ENCODE measurements around the gene S100A16. TPM values are rescaled to one million over a fixed set of nuclear protein-coding genes. Genes with fewer than 3 reads are reported as not detected.

Gene S100A16
- total and polyA plus RNA-seq, 9 of the 15 experiments (the other 6 are each of a cell fraction or from before 2014, with no cell fraction given), result 1.6 to 6.9 (median 4.3) TPM

GRCh38 chr1:153607381-153607780, 5.6 kb downstream of the S100A16 start:
- Histone ChIP-seq H3K27me3 (ENCODE audit: control insufficient read depth in 2 of 2, insufficient read depth in 2 of 2, low read length in 2 of 2) (no peaks in the 10 kb centered on the region), H2AFZ (ENCODE audit: low read depth, low read length) (no peak overlapping the region), H3K27ac (ENCODE audit: extremely low read depth, low read depth, low read length) (no peak overlapping the region), H3K4me2 (ENCODE audit: insufficient read depth, low read length) (no peak overlapping the region), H3K4me1 (replicated peaks in 1 of 2; ENCODE audit: control insufficient read depth in 2 of 2, insufficient read depth in 2 of 2, low read length in 2 of 2) (peaks cover 30 to 42% of the 10 kb centered on the region in 2 experiments), H3K79me2 (ENCODE audit: control insufficient read depth, insufficient read depth, low read length) (no peaks in the 10 kb centered on the region), H3K9ac (ENCODE audit: insufficient read depth in 1 of 2, low read depth in 2 of 2, low read length in 2 of 2) (peak overlapping the region in 1 of 2 experiments; percentile 79; a peak in 2 of 4 replicates), H3K36me3 (ENCODE audit: control insufficient read depth, insufficient read depth, low read length) (no peaks in the 10 kb centered on the region), H3K9me3 (replicated peaks; ENCODE audit: control insufficient read depth, insufficient read depth, low read depth, low read length) (no peaks in the 10 kb centered on the region), H3K9me1 (ENCODE audit: control insufficient read depth, insufficient read depth, low read length) (peaks cover 6% of the 10 kb centered on the region), H3K4me3 (no peak overlapping the region), H4K20me1 (replicated peaks; ENCODE audit: control insufficient read depth, insufficient read depth, low read length) (no peaks in the 10 kb centered on the region)
- no TSS peak for BruUV-seq (replicated peaks)
- POLR2A ChIA-PET, result interaction anchor here (0.5 to 4.1 kb wide), 6 partner anchors 10 to 136 kb away, joined by 3 to 23 read pairs (median 3); partner anchors contain the start of genes CHTOP, S100A1 and S100A13
- TF ChIP-seq RNF2 (IDR thresholded peaks at IDR 0.05) (no peak), ZNF274 (IDR thresholded peaks at IDR 0.05; ENCODE audit: borderline replicate concordance, low read depth, low read length) (no peak), FOXJ3 (CRISPR knock-in tag; IDR thresholded peaks at IDR 0.05) (no peak), POLR2AphosphoS5 (IDR thresholded peaks at IDR 0.05; ENCODE audit: control insufficient read depth, insufficient read depth, low read depth, low read length) (no peak), L3MBTL2 (IDR thresholded peaks at IDR 0.05) (no peak), NFE2 (IDR thresholded peaks at IDR 0.05; ENCODE audit: low read depth) (no peak), THAP12 (CRISPR knock-in tag; IDR thresholded peaks at IDR 0.05) (no peak), SP2 (IDR thresholded peaks at IDR 0.05; ENCODE audit: extremely low read depth, low read depth, low read length, poor library complexity, severe bottlenecking) (no peak)
- ATAC-seq (no peak), FAIRE-seq (no peak), DNase-seq (ENCODE audit: extremely low read depth in 1 of 4, low spot score in 3 of 4) (no peak)
- in situ Hi-C loops (cut with MboI), result no loop called here
- CTCF ChIA-PET (ENCODE audit: low intra/inter-chr PET ratio), result no interaction called here
- 86% methylated on average over 8 of the region's 8 CpGs for WGBS (ENCODE audit: insufficient coverage, low coverage, missing lambda C conversion rate)
- intact Hi-C loops (cut with micrococcal nuclease), result no loop called here

Measured in K562 (cell line).